HG02884 (cell line): Measurements from ENCODE around the gene TXNDC15.
A peak's percentile ranks its signal among the peaks of the same experiment; 100 is the strongest.
"Not testable (repeated sequence)": the region's sequence is repeated elsewhere in the genome, so short reads cannot be mapped to it uniquely, and the experiment has no call there.

Source experiments
- ATAC-seq: cut with Tn5 transposase; IDR thresholded peaks from one replicate; pipeline ENCODE4 v1.9.1; 2021; ENCODE audit warnings: mild to moderate bottlenecking, moderate library complexity; ENCODE audit not compliant: unreplicated experiment

Gene TXNDC15

DNA sequence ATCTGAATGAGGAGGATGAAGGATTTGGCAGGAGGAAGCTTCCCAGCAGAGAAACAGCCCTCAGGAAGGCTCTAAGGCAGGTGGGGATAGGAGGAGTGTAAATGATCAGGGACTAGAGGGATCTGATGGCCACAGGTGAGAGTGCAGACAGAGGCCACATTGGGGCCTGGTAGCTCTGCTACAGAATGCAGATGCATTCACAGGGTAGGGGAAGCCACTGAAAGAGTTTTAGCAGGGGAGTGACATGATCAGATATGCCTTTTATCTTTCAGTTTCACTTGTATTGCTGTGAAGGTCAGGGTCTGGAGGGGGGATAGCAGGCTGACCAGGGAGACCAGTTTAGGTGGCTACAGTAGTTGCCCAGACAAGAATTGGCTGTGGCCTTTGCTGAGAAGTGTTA, 3.0 kb downstream of the TXNDC15 start:
- ATAC-seq: no peak

GRCh38 chr5:134878403-134878802, 4.2 kb downstream of the TXNDC15 start:
- no peak for ATAC-seq

DNA sequence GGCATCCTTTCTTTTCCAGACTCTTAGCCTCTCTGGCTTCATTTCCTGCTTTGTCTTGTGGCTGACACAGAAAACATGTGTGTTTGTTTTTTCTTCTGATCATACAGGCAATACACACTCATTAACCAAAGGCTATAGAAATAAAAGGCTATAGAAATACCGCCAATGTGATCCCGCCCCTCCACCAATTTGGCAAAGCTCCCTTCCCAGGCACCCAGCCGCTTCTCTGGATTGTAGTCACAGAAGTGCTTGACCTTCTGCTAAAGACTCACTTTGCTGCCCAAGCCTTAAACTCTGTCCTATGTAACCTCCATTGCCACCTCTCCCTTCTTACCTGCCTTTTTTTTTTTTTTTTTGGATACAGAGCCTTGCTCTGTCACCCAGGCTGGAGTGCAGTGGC, 5.3 kb downstream of the TXNDC15 start:
- ATAC-seq: no peak

DNA sequence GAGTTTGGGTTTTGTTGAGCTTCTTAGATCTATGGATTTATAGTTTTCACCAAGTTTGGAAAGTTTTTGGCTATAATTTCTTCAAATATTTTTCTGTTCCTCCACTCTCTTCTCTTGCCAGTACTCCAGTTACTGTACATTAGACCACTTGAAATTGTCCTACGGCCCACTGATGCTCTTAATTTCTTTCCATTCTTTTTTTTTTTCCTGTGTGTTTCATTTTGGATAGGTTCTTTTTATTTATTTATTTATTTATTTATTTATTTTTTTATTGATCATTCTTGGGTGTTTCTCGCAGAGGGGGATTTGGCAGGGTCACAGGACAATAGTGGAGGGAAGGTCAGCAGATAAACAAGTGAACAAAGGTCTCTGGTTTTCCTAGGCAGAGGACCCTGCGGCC, 6.8 kb downstream of the TXNDC15 start:
- ATAC-seq: not testable (repeated sequence)

GRCh38 chr5:134881711-134882110, 7.5 kb downstream of the TXNDC15 start:
- not testable (repeated sequence) for ATAC-seq

DNA sequence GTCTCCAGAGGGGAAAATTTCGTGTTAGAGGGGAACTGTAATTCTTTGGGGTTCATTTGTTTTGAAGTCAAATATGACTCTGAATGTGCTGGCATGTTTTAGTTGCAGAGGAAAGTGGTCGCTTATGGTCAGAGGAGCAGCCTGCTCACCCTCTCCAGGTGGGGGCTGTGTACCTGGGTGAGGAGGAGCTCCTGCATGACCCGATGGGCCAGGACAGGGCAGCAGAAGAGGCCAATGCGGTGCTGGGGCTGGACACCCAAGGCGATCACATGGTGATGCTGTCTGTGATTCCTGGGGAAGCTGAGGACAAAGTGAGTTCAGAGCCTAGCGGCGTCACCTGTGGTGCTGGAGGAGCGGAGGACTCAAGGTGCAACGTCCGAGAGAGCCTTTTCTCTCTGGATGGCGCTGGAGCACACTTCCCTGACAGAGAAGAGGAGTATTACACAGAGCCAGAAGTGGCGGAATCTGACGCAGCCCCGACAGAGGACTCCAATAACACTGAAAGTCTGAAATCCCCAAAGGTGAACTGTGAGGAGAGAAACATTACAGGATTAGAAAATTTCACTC, 13.5 kb downstream of the TXNDC15 start:
- ATAC-seq: no peak

GRCh38 chr5:134889335-134889734, 15.2 kb downstream of the TXNDC15 start:
- ATAC-seq: no peak

DNA sequence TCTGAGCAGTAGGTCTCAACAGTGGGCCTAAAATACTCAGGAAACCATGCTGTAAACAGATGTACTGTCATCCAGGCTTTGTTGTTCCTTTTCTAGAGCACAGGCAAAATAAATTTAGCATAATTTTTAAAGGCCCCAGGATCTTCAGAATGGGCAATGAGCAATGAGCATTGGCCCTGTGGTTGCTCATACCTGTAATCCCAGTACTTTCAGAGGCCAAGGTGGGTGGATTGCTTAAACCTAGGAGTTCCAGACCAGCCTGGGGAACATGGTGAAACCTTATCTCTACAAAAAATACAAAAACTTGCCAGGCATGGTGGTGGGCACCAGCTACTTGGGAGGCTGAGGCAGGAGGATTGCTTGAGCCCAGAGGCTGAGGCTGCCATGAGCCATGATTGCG, 17.3 kb downstream of the TXNDC15 start:
- ATAC-seq: no peak

DNA sequence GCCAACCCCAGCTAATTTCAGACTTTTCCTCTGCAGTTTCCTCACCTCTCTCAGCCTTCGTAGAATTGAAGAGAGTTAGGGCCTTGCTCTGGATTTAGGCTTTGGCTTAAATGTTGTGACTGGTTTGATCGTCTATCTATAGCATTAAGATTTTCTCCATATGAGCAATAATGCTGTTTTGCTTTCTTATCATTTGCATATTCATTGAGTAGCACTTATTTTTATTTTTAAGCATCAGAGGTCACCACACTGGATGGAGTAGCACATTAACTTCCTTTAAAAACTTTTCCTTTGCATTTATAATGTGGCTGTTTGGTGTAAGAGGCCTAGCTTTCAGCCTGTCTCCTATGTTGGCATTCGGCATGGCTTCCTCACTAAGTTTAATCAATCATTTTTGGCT, 18.1 kb downstream of the TXNDC15 start:
- no peak for ATAC-seq

DNA sequence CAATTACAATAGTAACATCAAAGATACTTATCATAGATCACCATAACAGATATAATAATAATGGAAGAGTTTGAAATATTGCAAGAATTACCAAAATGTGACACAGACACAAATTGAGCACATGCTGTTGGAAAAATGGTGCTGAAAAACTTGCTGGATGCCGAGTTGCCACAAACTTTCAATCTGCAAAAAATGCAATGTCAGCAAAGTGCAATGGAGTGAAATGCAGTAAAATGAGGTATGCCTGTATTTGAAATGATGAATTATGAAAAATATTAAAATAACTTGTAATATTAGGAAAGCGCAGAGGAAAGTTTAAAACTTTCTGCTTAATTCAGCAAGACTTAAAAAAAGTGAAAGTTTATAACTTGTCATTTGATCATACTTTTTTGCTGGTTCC, 18.8 kb downstream of the TXNDC15 start:
- ATAC-seq: no peak

DNA sequence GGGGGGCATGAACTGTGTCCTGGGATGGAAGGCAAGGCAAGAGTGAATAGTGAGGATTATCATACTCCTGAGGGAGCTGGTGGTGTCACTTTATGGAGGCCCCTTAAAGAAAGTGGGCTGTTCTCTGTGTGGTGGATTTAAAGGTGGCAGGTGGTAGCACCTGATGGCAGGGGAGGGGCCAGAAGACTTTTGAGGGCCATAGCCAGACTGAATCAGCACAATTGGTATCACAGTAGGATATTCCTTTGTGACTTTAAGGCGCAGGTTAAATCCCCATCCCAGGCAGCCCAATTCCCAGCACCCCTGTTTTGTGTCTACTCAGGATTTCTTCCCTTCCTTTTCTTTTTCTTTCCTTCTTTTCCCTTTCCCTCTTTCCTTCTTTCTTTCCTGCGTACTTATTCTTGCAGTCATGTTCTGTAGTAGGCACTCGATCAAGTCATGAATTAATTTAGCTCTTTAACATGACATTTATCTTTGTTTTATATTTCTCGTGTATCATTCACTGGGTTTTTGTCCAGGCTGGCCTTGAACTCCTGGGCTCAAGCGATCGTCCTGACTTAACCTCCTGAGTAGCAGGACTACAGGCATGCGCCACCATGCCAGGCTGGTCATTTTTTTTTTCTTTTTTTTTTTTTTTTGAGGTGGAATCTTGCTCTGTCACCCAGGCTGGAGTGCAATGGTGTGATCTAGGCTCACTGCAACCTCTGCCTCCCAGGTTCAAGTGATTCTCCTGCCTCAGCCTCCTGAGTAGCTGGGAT, 19.8 kb downstream of the TXNDC15 start:
- ATAC-seq: no peak

DNA sequence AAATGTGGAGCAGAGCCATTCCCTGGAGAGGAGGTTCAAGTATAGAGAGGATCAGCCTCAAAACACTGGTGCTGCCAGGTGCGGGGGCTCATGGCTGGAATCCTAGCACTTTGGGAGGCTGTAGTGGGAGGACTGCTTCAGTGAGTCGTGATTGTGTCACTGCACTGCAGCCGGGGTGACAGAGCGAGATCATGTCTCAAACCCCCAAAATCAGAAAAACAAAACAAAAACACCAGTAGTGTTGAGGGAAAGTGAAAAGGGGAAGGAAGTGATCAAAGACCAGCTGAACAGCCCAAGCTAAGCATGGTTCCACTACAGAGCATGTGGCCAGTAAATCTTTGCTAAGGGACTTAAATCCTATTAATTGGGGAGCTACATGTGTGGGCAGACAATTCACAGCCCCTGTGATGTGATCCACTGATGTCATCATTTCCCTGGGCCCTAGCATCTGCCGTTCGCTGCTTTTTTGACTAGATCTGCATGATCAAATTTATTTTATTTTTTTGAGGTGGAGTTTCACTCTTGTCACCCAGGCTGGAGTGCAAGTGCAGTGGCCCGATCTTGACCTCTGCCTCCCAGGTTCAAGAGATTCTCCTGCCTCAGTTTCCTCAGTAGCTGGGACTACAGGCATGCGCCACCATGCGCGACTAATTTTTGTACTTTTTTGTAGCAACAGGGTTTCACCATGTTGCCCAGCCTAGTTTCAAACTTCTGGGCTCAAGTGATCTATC, 28.1 kb downstream of the TXNDC15 start:
- ATAC-seq: no peak

- ATAC-seq: peak; percentile 76
These were observed 30.6 kb downstream of the TXNDC15 start, which contains the start of gene PCBD2 for GRCh38 chr5:134904610-134905245. PCBD2 (plus strand) TSS chr5:134905131; CDS start chr5:134905140, 9 bp downstream.

- peak; percentile 19 for ATAC-seq
These were observed 31.2 kb downstream of the TXNDC15 start for GRCh38 chr5:134905246-134905996.

DNA sequence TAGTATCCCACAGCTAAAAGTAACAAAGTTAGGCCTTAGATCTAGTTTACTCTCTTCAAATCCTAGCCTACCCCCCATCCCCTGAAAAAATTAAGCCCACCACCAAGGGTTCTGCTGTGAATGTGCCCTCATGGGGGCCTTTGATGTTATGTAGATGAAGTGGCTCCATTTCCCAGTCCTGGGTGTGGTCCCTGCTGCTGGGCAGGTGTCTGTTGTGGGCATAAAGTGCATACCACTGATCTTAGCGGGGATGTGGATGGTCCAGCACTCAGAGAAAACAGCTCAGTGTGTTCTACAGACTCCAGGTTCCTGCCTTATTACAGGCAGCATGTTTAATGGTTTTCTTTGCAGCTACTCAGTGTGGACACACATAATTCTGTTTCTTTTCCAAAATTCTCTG, 32.6 kb downstream of the TXNDC15 start:
- no peak for ATAC-seq

DNA sequence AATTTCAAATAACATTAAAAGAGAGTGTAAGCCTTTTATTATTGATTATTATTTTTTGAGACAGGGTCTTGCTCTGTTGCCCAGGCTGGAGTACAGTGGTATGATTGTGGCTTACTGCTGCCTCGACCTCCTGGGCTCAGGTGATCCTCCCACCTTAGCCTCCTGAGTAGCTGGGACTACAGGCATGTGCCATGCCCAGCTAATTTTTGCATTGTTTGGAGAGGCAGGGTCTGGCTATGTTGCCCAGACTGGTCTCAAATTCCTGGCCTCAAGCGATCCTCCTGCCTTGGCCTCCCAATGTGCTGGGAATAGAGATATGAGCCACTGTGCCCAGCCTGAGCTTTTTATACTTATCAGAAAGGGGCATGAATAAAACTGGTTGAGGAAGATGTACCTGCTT, 36.6 kb downstream of the TXNDC15 start:
- not testable (repeated sequence) for ATAC-seq

GRCh38 chr5:134911285-134912206, 37.4 kb downstream of the TXNDC15 start:
- no peak for ATAC-seq

- ATAC-seq: no peak
These were observed 39.1 kb downstream of the TXNDC15 start for GRCh38 chr5:134913254-134913653.

DNA sequence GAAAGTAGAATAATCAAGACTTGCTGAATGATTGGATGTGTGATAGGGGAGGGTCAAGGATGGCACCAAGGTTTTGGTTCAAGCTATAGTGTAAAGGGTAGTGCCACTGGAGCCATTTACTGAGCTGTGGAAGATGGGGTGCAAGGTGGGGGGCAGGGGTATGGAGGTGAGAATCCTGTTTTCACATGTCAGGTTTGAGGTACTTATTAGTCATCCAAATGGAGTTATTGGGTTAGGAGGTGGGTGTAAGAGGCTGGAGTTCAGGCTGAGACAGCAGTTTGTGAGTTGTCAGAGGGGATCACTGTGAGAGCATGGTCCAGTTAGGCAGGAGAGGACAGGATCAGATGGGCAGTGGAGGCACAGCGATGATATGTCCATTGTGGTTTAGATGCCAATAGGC, 39.6 kb downstream of the TXNDC15 start:
- no peak for ATAC-seq
